ENCODE measurements around the gene POMT2. TPM values are rescaled to one million over a fixed set of nuclear protein-coding genes. Genes with fewer than 3 reads are reported as not detected.

The POMT2 gene
- total and polyA plus RNA-seq, 9 donors, result 6.7 to 35.3 (median 16.1) TPM

DNA sequence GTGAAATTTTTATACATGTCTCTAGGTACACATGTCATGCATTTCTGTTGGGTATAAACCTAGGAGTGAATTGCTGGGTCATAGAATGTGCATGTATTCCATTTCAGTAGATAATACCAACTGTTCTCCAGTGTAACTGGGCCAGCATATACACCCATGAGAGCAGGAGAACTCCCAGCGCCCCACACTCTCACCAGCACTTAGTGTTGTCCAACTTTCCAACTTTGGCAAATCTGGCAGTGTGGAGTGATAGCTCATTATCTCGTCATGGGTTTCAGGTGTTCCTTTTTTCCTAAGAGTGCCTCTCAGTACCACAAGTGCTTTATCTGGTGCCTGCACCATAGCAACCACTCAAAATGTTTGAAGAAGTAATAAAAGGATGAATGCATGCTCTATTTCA, 89.8 kb downstream of the POMT2 start:
- Histone ChIP-seq H3K4me3 (no peak overlapping the region), H3K4me1 (ENCODE audit: insufficient read depth) (no peaks in the 10 kb centered on the region), H3K36me3 (no peaks in the 10 kb centered on the region), H3K27ac (no peak overlapping the region), H3K9me3 (no peaks in the 10 kb centered on the region), H3K27me3 (no peaks in the 10 kb centered on the region)
- TF ChIP-seq, protein P1, sequence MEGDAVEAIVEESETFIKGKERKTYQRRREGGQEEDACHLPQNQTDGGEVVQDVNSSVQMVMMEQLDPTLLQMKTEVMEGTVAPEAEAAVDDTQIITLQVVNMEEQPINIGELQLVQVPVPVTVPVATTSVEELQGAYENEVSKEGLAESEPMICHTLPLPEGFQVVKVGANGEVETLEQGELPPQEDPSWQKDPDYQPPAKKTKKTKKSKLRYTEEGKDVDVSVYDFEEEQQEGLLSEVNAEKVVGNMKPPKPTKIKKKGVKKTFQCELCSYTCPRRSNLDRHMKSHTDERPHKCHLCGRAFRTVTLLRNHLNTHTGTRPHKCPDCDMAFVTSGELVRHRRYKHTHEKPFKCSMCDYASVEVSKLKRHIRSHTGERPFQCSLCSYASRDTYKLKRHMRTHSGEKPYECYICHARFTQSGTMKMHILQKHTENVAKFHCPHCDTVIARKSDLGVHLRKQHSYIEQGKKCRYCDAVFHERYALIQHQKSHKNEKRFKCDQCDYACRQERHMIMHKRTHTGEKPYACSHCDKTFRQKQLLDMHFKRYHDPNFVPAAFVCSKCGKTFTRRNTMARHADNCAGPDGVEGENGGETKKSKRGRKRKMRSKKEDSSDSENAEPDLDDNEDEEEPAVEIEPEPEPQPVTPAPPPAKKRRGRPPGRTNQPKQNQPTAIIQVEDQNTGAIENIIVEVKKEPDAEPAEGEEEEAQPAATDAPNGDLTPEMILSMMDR (IDR thresholded peaks at IDR 0.05), result no peak
- TF ChIP-seq POLR2A (IDR thresholded peaks at IDR 0.05) (no peak), EP300 (IDR thresholded peaks at IDR 0.05) (no peak)
- 82 to 89% (median 89%) methylated on average over 2 of the region's 2 CpGs for WGBS, 3 donors
- intact Hi-C loops (cut with DNase I), result no loop called here
- DNase-seq, result no peak

DNA sequence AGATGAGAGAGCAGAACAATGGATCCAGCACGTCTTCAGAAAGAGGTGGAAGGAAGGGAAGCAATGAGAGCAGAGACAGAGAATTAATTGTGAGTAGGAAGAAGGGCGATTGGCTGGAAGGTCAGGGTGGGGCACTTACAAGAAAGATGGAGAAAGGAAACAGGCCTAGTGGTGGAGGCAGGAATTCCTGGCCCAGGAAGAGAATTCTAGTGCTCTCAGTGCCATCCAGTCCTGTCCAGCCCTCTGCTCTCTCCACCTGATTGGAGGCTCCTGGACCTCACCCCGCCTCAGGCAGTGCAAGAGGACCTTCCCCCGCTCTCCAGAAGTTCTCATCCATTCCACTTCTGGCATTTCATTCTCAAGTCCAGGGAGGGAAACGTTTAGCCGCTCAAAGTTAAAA, 92.6 kb downstream of the POMT2 start:
- Histone ChIP-seq H3K4me3 (no peak overlapping the region), H3K9me3 (no peaks in the 10 kb centered on the region), H3K27ac (no peak overlapping the region), H3K4me1 (ENCODE audit: insufficient read depth) (no peaks in the 10 kb centered on the region), H3K27me3 (no peaks in the 10 kb centered on the region), H3K36me3 (no peaks in the 10 kb centered on the region)
- intact Hi-C loops (cut with DNase I), result no loop called here
- 47 to 77% (median 59%) methylated on average over 6 of the region's 6 CpGs for WGBS, 3 donors
- DNase-seq, result no peak
- TF ChIP-seq, protein P1 (IDR thresholded peaks at IDR 0.05), result no peak
- TF ChIP-seq POLR2A (IDR thresholded peaks at IDR 0.05) (no peak), EP300 (IDR thresholded peaks at IDR 0.05) (no peak)

DNA sequence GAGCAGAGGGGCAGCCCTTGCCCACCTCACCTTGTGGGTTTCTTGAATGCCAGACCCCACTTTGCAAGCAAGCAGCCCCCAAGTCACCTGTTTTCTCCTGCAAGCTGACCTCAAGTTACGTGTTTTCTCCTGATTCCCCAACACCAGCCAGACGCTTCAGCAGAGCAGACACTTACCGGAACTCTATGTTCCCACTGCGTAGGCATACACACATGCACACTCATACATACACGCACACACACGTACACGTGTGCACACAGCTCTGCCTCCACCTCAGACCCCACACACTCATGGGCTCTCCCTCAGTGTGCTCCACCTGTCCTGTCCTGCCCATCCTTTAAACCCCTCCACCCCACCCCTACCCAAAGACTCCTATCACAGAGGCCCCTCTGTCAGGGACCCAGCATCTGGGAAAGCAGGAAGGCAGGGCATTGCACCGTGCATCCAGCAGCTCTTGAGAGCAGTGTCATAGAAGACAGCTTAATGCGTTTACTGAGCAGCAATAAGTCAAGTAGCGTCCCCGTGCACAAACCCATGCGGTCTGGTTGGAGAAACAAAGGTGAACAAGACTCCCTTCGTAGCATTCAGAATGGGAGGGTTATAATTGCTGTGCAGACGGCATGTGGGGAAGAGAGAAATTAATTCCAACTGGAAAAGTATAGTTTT, 94.7 kb downstream of the POMT2 start:
- Histone ChIP-seq H3K27ac (no peak overlapping the region), H3K27me3 (no peaks in the 10 kb centered on the region), H3K4me1 (ENCODE audit: insufficient read depth) (no peaks in the 10 kb centered on the region), H3K36me3 (no peaks in the 10 kb centered on the region), H3K4me3 (no peak overlapping the region), H3K9me3 (no peaks in the 10 kb centered on the region)
- WGBS, 3 donors, result 83 to 87% (median 85%) methylated on average over 14 of the region's 14 CpGs
- no peak for TF ChIP-seq EP300 (IDR thresholded peaks at IDR 0.05)
- TF ChIP-seq POLR2A (IDR thresholded peaks at IDR 0.05), result no peak
- TF ChIP-seq, protein P1 (IDR thresholded peaks at IDR 0.05), result no peak
- no peak for DNase-seq
- intact Hi-C loops (cut with DNase I), result no loop called here

DNA sequence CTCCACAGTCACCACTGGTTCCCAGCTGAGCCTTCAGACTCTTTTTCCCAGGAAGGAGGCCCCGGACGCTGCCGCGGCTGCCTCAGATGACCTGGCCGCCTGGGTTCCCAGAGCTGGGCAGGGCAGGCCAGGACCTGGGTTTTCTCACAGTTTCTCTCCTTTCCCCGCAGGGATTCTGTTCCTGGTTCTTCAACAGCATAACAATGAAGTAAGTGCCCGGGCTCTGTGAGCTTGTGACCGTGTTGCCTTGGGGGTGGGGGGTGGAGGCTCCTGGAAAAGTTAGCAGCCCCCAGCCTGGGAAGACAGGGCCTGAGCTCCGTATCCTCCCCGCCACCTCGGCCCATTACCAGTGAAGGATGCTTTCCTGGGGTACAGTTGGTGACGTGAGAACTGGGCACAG, 95.4 kb downstream of the POMT2 start:
- no peak for DNase-seq
- WGBS, 3 donors, result 71 to 79% (median 73%) methylated on average over 12 of the region's 12 CpGs
- Histone ChIP-seq H3K9me3 (no peaks in the 10 kb centered on the region), H3K27me3 (no peaks in the 10 kb centered on the region), H3K4me1 (ENCODE audit: insufficient read depth) (no peaks in the 10 kb centered on the region), H3K4me3 (no peak overlapping the region), H3K36me3 (no peaks in the 10 kb centered on the region), H3K27ac (no peak overlapping the region)
- intact Hi-C loops (cut with DNase I), result no loop called here
- TF ChIP-seq EP300 (IDR thresholded peaks at IDR 0.05) (no peak), POLR2A (IDR thresholded peaks at IDR 0.05) (no peak)
- TF ChIP-seq, protein P1 (IDR thresholded peaks at IDR 0.05), result no peak

MicroRNAs within 50 kb of the gene (microRNA counts, 767-probe panel; counts per million panel counts)
- microRNA hsa-miR-1260a, result 3,599 counts per million, percentile 87 among the panel's probes with 10 or more counts

Small RNAs within 50 kb of the gene (microRNA-seq; reads per million reads assigned to microRNA genes)
- 0 reads per million in 3 donors for gene MIR1260A

Small RNAs within 50 kb of the gene (small RNA-seq; reads per million reads assigned to genes)
- not detected for gene MIR1260A

Other genes with a start within 250 kb of the POMT2 start
- gene CIPC, start 222.6 kb downstream of the POMT2 start, total RNA-seq, result 10 to 100 TPM; 13.7 to 32.4 (median 22.2) TPM
- 10 to 100 TPM in 1 of 2 donors, 1 to 10 TPM in 1; 7.0 to 10.4 TPM for gene CIPC, start 222.6 kb downstream of the POMT2 start, polyA plus RNA-seq
- gene ZDHHC22, start 179.1 kb downstream of the POMT2 start, total RNA-seq, result not detected
- gene ZDHHC22, start 179.1 kb downstream of the POMT2 start, polyA plus RNA-seq, result under 1 TPM in 1 of 2 donors, not detected in 1; 0.02 TPM
- gene TMEM63C, start 139.1 kb downstream of the POMT2 start, total RNA-seq, result under 1 TPM in 6 of 7 donors, not detected in 1; 0.23 to 0.77 (median 0.25) TPM
- 1 to 10 TPM in 1 of 2 donors, under 1 TPM in 1; 0.16 to 1.7 TPM for gene TMEM63C, start 139.1 kb downstream of the POMT2 start, polyA plus RNA-seq
- under 1 TPM in 1 of 7 donors, not detected in 6; 0.11 TPM for gene NGB, start 49.7 kb downstream of the POMT2 start, total RNA-seq
- under 1 TPM in 1 of 2 donors, not detected in 1; 0.04 TPM for gene NGB, start 49.7 kb downstream of the POMT2 start, polyA plus RNA-seq
- 10 to 100 TPM in 4 of 7 donors, 1 to 10 TPM in 3; 4.7 to 13.0 (median 10.5) TPM for gene GSTZ1, start 153 bp upstream of the POMT2 start, total RNA-seq
- 10 to 100 TPM; 13.2 to 13.4 TPM for gene GSTZ1, start 153 bp upstream of the POMT2 start, polyA plus RNA-seq
- gene TMED8, start 56.2 kb upstream of the POMT2 start, total RNA-seq, result 10 to 100 TPM in 6 of 7 donors, 1 to 10 TPM in 1; 10.0 to 17.4 (median 14.5) TPM
- 10 to 100 TPM in 1 of 2 donors, 1 to 10 TPM in 1; 5.5 to 13.1 TPM for gene TMED8, start 56.2 kb upstream of the POMT2 start, polyA plus RNA-seq
- gene SAMD15, start 56.5 kb upstream of the POMT2 start, total RNA-seq, result 1 to 10 TPM in 5 of 7 donors, under 1 TPM in 2; 0.12 to 3.2 (median 1.4) TPM
- 1 to 10 TPM in 1 of 2 donors, under 1 TPM in 1; 0.27 to 2.2 TPM for gene SAMD15, start 56.5 kb upstream of the POMT2 start, polyA plus RNA-seq
- 1 to 10 TPM in 1 of 7 donors, under 1 TPM in 5, not detected in 1; 0.33 to 1.1 (median 0.51) TPM for gene NOXRED1, start 102.6 kb upstream of the POMT2 start, total RNA-seq
- gene NOXRED1, start 102.6 kb upstream of the POMT2 start, polyA plus RNA-seq, result under 1 TPM; 0.23 to 0.42 TPM
- gene VIPAS39, start 136.7 kb upstream of the POMT2 start, total RNA-seq, result 10 to 100 TPM; 10.7 to 18.0 (median 15.1) TPM
- 10 to 100 TPM; 18.1 to 47.0 TPM for gene VIPAS39, start 136.7 kb upstream of the POMT2 start, polyA plus RNA-seq
- gene AHSA1, start 137.2 kb upstream of the POMT2 start, total RNA-seq, result 100 to 1,000 TPM in 3 of 7 donors, 10 to 100 TPM in 4; 57.3 to 127 (median 96.6) TPM
- gene AHSA1, start 137.2 kb upstream of the POMT2 start, polyA plus RNA-seq, result 100 to 1,000 TPM in 1 of 2 donors, 10 to 100 TPM in 1; 77.4 to 205 TPM
- 1 to 10 TPM in 1 of 7 donors, under 1 TPM in 2, not detected in 4; 0.20 to 1.0 (median 0.72) TPM for gene ISM2, start 177.9 kb upstream of the POMT2 start, total RNA-seq
- gene ISM2, start 177.9 kb upstream of the POMT2 start, polyA plus RNA-seq, result under 1 TPM; 0.05 to 0.13 TPM